GM19452 (cell line): Measurements from ENCODE around the gene CCHCR1.
"Not testable (repeated sequence)": the region's sequence is repeated elsewhere in the genome, so short reads cannot be mapped to it uniquely, and the experiment has no call there.

ENCODE experiments used
- ATAC-seq: cut with Tn5 transposase; IDR thresholded peaks from one replicate; pipeline ENCODE4 v1.9.1; 2021; ENCODE audit not compliant: unreplicated experiment

Gene CCHCR1

DNA sequence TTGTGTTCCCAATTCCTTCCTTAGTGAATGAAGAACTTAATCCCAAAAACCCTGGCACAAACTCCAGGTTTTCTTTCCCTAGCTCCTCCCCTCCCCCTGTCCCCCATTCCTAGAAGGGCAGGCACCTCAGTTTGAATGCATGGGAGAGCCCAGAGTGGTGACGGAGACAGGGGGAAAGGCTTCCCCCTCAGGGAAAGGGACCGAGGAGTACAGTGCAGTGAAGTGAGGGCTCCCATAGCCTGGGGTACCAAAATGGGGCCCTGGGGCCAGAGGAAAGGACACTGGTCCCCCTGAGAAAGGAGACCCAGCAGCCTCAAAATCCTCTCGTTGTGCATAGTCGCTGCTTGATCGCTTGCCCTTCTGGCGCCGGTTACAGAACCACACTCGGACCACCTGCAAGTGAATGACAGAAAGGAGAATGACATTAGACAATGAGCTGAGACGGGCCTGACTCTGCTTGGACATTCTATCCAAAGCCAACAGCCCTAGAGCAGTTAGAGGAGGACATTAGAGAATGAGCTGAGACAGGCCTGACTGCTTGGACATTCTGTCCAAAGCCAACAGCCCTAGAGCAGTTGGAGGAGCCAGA lies 7.0 kb upstream of the CCHCR1 start:
- ATAC-seq, result not testable (repeated sequence)

DNA sequence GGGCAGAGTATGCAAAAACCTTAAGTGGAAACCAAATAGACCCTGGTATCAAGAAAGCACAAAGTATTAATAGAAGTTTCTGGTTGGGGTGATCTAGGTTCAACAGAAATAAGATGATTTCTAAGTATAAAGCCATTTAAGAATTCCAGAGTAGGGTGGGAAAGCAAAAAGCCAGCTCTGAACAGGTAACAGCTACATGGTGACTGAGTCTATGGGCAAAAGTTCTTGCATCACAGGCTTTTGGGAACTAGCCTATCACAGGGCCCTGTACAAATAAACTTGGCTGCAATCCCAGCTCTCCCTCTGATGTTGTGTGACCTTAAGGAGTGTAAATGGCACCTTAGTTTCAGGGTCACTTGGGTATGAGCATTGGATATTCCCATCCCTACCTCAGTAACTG lies 6.3 kb upstream of the CCHCR1 start:
- no peak for ATAC-seq

DNA sequence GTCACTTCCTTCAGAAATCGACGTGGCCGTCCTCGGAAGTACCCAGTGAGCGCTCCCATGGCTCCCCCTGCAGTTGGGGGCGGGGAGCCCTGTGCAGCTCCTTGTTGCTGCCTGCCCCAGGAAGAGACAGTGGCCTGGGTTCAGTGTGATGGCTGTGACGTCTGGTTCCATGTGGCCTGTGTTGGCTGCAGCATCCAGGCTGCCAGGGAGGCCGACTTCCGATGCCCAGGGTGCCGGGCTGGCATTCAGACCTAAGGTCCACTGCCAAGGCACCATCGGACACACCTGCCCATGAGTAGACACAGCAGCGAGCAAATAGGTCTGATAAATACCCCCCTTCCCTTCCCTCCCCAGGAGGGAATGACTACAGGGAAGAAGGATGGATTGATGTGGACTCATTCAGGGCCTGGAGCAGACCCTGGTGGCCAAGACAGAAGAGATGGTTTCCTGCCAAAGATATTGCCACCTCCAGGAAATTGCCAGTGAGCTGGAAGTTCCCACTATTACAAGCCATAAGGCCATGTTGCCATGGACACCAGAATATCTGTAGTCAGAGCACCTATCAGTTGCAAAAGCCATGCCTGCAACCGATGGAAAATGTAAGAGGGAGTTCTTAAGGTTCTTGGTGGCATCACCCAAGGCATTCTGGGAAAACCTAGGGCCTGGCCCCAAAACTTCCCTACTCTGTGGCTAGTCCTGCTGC lies 5.0 kb upstream of the CCHCR1 start:
- ATAC-seq, result no peak

DNA sequence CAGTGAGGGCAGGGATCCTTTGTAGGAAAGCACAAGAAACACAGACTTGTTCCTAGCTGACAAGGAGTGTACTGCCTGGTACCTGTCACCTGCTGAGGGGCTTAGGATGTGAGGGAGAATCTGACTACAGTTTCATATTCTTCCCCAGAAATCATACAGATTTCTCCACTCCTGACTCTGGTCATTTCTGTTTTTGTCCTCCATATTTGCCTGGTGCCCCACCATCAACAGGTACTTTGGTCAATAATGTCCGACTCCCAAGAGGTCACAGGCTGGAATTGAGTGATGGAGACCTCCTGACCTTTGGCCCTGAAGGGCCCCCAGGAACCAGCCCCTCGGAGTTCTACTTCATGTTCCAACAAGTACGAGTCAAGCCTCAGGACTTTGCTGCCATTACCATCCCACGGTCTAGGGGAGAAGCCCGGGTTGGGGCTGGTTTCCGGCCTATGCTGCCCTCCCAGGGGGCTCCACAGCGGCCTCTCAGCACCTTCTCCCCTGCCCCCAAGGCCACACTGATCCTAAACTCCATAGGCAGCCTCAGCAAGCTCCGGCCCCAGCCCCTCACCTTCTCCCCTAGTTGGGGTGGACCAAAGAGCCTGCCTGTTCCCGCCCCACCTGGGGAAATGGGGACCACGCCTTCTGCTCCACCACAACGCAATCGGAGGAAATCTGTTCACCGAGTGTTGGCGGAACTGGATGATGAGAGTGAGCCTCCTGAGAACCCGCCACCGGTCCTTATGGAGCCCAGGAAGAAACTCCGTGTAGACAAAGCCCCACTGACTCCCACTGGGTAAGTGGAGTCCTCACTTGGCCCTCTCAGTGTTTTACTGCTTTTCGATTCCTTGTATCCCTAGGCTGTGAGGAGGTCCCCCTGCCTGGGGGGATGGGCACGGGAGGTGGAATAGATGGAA lies 3.9 kb upstream of the CCHCR1 start:
- ATAC-seq, result no peak

DNA sequence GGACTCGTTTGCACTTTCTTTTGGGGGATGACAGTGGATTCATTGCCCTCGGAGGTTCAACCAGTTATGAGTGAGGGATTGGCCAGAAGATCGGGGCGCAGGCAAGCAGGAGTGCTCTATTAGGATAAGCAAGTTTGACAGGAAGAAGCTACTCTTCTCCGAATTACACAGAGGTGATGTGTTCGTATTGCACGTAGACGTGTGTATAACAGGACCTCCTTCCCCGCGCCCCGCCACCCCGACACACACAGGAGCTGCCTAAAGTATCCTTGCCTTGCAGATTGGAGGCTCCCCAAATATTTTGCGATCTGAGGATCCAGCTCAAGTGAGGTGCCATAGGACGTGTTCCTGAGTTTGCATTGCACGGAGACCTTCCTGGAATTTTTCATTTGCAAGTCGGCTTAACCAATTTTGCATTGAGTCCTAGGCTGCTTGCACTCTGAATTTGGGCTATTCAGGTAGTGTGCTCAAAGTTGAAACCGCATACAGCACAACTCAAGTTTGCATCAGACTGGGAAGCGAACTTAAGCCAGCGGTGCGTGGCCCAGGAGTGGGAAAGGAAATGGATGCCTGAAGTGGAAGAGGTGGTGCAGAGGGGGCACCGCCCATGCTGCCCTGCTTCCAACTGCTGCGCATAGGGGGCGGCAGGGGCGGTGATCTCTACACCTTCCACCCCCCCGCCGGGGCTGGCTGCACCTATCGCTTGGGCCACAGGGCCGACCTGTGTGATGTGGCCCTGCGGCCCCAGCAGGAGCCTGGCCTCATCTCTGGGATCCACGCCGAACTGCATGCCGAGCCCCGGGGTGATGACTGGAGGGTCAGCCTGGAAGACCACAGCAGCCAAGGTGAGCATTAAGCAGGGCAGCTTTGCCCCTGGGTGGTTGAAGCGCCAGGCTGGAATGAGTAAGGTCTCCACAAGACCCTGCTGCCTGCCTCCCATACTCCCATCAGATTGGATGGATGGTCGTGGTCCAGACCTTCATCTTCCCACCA lies 1.6 kb upstream of the CCHCR1 start:
- ATAC-seq, result no peak

DNA sequence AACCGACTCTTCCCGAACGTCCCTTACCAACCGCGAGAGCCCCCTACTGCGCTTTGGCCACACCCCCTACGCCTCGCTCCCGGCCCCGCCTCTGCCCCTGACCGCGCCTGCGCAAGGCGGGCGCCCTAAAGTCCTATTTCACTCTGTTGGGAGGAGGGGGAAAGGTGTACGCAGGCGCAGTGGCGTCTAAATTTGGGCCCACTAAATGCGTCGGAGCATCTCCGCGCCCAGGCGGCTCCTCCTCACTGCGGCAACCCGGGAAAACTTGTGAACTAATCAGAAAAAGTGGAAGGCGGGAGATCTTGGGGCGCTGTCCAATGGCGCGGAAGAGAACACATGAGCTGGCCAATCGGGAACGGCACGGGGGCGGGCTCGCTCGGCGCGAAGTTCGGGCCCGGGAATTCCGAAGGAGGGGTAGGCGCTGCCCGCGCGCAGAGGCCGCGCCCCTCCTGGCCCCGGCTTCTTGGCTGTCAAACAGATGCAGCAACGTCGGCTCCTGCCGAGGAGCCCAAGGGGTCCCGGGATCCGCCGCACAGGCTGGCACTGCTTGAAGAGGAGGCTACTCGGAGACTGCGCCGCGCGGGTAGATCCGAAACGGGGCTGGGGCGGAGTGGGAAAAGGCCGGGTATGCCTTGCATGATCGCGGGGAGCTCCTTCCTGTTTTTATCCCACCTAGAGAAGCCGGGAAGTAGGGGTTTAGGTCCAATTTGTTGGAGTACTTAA lies 699 bp upstream of the CCHCR1 start, which contains the start of gene TCF19:
TSS of gene TCF19 (plus strand) at position 450 of the 723 bp plus-strand sequence. CDS start 881 bp downstream, outside the sequence.
- ATAC-seq, result peak; percentile 81

DNA sequence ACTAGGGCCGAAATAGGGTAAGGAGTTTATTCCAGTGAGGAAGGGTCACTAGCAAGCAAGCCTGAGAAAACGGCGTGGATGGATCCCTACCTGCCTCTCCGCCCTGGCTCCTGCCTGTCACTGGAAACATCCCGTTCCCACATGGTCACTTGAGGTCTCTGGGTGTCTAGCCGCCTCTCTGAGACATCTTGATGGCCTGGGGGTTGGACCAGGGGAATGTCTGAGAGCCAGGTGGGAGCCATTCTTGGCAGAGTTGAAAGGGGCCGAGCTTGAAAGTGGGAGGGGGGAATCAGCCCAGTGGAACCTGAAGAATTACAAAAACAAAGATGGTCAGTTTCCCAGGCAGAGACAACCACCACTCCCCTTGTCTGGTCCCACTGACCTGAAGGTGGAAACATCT lies 961 bp downstream of the CCHCR1 start:
- no peak for ATAC-seq

DNA sequence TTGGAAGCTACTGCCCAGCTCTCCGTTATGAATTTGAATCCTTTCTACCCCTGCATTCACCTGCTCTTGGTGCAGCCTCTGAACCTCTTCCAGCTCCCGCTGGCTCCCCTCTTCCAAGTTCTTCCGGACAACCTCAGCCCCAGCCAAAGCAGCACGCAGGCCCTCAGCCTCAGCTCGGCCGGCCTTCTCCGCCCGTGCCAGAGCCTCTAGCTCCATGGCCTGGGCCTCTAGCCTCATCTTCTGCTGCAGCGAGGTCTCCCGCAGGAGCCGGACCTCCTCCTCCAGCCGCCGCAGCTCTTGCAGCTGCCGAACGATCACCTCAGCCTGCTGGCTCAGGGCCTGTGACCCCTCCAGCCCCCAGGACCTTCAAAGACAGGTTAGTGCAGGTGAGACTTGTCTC lies 3.2 kb downstream of the CCHCR1 start:
- ATAC-seq, result no peak

DNA sequence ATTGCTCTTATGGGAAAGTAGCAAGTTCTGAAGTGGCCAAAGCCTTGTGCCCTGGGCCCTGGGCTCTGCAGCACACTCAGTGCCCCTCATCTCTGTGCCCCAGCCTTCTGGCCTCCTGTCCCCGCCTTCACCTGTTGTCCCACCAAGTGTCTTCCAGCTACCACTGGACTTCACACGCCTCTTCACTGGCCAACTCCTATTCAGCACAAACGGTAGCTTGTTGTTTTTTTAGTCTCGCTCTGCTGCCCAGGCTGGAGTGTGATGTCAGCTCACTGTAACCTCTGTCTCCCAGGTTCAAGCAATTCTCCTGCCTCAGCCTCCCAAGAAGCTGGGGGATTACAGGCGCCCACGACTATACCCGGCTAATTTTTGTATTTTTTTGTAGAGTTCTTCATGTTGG lies 4.8 kb downstream of the CCHCR1 start:
- ATAC-seq, result no peak

DNA sequence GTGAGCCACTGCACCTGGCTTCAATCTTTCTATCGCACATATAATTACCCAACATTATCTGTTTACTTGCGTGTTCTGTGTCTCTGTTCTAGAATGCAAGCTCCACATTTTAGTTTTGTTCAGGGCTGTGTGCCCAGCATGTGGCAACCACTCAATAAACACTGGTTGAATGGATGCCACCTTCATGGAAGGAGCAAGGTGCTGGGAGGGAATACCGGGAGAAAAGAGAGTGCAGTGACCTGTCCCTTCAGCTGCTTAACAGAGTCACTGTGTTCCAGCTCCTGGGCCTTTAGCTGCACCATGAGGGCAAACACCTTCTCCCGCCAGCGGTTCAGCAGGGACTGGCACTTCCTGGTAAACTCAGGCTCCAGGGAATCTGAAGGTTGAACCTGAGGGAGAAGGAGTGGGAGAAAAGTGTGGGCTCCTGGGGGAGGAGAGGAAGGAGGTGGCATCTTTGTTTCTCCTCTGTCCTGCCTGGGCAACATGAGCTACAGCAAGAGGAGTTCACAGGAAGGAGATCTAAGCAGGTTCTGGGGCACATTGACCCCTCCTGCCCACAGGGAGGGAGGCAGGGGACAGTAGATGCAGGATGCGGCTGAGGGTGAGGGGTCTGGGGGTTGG lies 7.7 kb downstream of the CCHCR1 start:
- ATAC-seq, result no peak

DNA sequence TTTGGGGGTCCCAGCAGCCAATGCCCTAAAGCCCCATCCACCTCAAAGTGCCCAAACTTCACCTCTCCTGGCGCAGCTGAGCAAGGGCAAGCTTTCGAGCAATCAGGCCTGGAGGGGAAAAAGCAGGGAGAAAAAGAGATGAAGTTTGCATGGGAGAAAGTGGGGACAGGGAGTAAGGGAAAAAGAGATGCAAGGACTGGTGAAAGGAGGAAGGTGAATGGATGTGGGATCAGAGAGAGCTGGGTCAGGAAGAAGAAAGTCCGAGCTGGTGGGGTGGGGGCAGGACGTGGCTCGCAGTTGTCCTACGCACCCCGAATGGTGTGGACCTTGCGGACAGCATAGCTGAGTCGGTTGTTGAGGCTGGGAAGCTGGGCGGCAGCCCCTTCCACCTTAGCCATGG lies 12.2 kb downstream of the CCHCR1 start:
- ATAC-seq, result no peak

DNA sequence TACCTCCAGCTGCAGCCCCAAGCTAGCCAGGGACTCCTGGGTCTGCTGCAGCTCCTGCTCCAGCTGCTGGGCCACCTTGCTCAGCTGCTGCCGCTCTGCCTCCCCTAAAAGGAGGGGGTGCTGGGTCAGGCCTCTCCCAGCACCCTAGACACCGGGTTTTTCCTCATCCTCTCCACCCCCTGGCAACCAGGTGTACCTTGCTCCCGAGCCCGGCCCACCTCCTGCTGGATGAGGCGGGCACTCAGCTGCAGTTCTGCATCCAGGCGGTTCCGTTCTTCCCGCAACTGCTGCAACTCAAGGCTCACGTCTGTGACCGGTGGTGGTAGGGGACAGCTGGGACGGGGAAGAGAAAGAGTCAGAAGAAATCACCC lies 12.6 kb downstream of the CCHCR1 start:
- ATAC-seq, result no peak

DNA sequence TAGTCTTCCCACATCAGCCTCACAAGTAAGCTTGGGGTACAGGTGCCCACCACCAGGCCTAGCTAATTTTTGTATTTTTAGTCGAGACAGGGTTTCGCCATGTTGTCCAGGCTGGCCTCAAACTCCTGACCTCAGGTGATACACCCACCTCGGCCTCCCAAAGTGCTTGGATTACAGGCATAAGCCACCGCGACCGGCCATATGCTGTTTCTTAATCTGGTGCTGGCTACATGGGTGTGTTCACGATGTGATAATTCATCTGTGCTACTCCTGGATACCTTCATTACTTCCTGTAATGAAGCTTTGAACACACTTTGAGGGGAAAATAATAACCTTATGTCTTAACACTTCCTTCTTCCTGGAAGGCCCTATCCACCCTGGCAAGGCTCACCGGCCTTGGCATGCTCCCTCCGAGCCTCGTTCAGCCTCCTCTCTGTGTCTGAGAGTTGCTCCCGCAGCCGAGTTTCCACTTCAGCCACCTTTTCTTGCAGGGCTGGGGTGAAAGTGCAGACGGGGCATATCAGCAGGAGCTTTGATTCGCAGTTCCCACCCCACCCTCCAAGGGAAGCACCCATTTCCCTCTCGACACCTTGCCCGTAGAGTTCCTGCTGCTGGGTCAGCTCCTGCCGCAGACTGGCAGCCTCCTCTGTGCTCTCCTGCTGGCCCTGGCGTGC lies 13.2 kb downstream of the CCHCR1 start:
- no peak for ATAC-seq

DNA sequence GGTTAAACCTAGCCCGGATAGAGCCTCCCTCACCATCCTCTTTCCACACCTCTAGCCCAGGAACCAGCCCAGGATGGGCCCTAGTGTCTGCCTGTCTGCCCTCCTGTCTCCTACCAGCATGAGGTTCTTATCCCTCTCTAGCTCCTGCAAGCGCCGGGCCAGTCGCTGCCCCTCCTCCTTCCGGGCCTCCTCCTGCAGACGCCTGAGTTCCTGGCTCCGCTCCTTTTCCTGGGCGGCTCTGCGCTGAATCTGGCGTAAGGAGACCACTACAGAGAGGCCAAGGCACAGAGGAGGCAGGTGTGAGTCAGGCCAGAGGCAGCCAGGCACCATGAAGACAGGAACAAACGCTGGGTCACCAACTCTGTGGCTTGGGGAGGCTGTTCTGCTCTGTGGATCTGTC lies 14.5 kb downstream of the CCHCR1 start:
- ATAC-seq, result no peak

DNA sequence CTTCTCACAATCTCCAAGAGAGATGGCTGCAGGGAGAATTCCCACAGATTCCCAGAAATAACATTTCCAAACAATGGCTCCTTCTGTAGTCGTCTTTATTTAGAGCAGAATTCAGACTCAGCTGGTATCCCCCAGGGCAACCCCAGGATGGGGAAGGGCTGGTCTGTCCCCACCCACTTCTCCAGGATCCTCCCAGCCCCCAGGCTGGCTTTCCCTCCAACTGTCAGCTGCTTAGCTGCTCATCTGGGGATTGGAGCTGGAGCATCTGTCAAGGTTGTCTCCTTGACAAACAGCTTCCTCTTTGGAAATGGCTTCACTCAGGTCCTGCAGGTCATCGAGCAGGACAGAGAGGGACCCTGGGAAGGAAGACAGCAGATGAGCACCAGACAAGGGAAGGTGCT lies 15.2 kb downstream of the CCHCR1 start:
- ATAC-seq, result no peak

DNA sequence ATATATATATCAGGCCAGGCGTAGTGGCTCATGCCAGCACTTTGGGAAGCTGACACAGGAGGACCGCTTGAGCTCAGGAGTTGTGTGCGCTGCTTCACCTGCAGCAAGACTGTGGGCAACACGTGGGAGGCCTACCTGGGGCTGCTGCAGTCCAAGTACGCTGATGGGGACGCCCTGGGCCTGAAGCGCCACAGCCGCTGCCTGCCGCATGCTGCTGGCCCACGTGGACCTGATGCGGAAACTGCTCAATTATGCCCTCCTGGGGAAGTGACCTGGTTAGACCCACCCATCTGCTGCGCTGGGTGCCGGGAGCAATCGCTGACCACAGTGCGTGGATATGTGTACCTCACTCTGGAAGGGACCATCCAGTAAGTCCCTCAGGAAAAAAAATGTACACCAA lies 17.0 kb downstream of the CCHCR1 start:
- ATAC-seq, result no peak

DNA sequence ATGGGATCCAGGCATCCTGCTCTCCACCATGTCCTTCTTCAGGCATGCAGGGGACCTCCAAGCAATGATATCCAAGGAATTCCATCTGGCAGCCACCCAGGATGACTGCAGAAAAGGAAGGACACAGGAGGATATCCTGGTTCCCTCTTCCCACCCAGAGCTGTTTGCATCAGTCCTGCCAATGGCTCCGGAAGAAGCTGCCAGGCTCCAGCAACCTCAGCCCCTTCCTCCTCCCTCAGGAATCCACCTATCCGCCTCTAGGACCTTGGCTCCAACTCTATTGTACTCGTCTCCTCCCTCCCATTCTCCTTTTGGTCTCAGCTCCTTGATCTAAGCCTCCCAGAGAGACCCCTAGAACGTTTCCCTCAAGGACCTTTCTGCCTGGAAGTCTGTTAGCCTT lies 18.0 kb downstream of the CCHCR1 start:
- ATAC-seq, result no peak

DNA sequence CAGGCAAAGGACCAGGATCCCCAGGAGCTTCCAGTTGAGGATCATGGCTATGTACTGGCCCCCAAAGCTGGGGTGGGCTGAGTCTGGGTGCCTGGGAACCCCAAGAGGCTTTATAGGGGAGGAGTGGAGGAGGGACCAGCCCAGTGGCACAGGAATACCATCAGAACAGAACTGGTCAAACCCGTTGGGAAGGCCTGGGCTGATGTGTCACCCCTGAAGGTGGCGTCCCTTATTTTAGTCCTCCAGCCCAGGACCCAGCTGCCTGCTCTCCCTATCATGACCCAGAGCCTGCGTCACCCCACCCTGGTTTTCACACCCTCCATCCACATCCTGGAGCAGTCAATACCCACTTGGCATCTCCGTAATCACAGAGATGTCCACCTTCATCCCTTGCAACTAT lies 18.6 kb downstream of the CCHCR1 start, which contains the start of gene PSORS1C2:
TSS of gene PSORS1C2 (minus strand) at position 85 of the 400 bp plus-strand sequence. CDS start at position 45, 40 bp downstream.
- ATAC-seq, result no peak

DNA sequence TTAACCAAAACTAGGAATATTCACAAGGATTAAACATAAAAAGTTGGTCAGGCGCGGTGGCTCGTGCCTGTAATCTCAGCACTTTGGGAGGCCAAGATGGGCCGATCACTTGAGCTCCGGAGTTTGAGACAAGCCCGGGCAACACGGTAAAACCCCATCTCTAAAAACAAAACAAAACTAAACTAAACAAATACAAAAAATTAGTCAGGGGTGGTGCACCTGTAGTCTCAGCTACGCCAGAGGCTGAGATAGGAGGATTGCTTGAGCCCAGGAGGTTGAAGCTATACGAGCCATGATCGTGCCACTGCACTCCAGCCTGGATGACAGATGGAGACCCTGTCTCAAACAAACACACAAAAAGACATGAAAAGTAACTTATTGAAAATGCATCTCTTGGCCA lies 21.9 kb downstream of the CCHCR1 start:
- no peak for ATAC-seq
